Brain pericyte (primary cell): ENCODE results near the gene PDE4D.

Experiments used
- DNase-seq: peaks from one replicate; pipeline ENCODE4 v3.0.0-alpha.2; 2012; ENCODE audit warnings: low read depth, low spot score

Gene PDE4D

DNA sequence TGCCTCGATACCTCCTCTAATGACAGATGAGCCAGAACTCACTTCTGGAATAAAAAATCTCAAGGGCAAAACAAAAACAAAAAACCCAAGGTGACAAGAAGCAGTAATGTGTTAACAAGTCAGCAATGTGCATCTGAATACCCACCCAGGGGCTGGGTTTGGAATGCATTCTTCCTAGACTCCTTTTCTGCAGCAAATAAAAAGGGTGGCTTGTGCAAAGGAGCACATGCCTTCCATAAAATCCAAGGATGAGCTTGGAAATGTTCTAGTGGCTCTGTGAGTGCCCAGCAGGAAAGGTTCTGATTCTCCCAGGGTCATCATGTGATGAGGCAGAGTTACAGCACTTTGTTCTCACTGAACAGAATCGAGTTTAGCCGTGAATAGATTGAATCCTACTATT is 710.8 kb downstream of the PDE4D start:
- DNase-seq, result no peak

DNA sequence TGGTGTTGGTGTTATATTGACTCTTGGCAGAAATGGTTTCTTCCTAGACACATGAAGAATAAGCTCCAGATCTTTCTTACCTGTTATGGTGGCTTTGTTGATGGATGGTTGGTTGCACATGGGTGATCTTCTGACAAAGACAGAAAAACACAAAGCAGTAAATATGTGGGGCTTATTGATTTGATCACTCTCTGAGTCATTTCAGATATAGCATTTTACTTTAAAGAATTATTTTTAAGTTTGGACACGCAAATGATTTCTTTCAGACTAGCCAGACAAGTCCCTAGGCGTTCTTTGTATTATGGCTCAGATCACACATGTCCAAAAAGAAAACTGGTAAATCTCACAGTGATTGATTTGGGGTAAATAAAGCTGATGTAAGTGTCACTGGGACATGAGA is 713.0 kb downstream of the PDE4D start:
- no peak for DNase-seq

GRCh38 chr5:59179704-59180103 is 713.8 kb downstream of the PDE4D start:
- no peak for DNase-seq

- DNase-seq, result no peak
Observed at GRCh38 chr5:59178482-59178881, 715.0 kb downstream of the PDE4D start.

- DNase-seq, result no peak
Observed at GRCh38 chr5:59178071-59178470, 715.5 kb downstream of the PDE4D start.

GRCh38 chr5:59177644-59178043 is 715.9 kb downstream of the PDE4D start:
- DNase-seq, result no peak

DNA sequence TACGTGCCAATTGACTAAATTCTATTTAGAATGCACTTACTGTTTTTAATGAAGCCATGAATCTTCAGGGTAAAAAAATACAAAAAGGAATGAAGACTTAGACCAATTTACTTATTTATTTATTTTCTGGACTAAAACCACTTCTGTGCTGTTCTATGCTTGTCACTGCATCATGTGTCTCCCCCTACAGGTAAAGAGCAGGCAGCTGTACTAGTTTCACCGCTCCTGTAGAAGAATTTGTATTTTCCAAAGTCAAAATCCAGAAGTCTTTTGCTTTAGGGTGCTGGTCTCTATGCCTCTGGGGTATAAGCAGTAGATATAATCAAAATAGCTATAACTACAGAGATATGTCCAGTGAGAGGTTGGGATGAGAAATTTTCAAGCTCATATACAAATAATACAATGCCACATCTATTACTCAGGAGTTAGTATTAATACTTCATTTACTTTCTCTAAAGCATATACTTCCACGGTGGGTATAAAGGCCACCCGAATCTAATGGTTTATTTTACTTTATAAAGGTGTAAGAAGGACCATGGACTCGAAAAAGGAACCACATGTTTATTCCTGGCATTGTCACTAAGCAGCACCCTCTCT is 719.2 kb downstream of the PDE4D start:
- no peak for DNase-seq

DNA sequence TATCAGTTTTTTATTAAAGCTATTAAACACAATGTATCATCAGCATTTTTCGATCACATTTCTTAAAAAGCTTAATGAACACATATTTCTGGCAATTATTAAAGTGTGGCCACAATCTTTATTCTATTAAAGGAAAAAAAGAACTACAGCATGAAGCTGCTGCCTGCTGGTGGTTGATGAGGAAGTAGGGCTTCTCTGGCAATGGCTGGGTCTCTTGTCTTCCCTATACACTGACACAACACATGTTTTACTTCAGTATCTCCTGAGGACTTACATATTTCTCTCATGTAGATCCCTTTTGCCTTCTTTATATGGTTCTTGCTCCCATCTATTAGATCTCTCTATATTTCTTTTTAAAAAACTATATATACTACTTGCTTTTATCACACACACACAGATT is 719.9 kb downstream of the PDE4D start:
- DNase-seq, result no peak

DNA sequence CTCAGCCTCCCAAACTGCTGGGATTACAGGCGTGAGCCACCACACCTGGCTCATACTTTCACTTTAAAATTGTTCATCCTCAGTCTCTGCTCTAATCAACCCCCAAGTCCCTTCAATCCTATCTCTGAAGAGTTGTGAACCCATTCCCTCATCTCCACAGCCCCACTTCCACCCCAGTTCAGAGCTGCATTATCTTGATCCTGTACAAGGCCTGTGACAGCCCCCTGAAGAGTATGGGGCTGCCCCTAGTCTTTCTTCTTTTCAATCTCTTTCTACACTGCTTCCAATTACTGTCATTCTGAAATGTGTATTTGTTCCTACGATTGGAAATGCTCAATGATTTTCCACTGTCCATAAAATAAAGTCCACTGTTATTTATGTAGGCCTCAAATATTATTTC is 722.4 kb downstream of the PDE4D start:
- DNase-seq, result no peak

- no peak for DNase-seq
Observed at GRCh38 chr5:59169768-59170150, 723.8 kb downstream of the PDE4D start.

DNA sequence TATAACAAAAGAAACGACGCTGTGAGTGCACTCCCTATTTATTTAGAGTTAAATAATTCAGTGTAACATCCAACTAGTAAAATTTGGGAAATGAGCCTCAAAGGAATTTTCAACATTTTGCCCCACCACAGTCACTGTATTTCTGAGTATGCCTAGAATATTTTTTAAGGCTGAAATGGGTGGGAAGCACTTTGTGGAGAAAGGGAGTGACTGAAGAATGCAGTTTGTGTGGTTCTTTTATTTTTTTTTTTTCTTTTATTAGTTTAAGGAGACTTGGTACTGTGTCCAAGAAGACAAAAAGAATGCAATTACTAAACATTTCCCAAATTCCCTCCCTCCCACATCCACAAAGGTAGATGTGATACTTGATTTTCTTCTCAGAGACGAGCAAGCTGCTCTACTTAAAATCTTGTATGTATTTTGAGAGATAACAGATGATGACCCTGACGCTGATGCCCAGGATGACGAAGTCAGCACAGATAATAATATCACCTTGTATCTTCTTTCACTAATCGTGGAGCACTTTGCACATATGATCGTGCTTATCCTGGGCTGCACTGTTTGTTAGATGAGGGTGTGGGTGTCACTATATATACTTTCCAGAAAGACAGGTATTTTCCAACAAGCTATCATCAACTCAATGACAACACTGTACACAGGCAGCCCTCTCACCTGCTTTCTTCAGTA is 724.3 kb downstream of the PDE4D start:
- no peak for DNase-seq

- DNase-seq, result no peak
Observed at GRCh38 chr5:59168067-59168466, 725.5 kb downstream of the PDE4D start.

DNA sequence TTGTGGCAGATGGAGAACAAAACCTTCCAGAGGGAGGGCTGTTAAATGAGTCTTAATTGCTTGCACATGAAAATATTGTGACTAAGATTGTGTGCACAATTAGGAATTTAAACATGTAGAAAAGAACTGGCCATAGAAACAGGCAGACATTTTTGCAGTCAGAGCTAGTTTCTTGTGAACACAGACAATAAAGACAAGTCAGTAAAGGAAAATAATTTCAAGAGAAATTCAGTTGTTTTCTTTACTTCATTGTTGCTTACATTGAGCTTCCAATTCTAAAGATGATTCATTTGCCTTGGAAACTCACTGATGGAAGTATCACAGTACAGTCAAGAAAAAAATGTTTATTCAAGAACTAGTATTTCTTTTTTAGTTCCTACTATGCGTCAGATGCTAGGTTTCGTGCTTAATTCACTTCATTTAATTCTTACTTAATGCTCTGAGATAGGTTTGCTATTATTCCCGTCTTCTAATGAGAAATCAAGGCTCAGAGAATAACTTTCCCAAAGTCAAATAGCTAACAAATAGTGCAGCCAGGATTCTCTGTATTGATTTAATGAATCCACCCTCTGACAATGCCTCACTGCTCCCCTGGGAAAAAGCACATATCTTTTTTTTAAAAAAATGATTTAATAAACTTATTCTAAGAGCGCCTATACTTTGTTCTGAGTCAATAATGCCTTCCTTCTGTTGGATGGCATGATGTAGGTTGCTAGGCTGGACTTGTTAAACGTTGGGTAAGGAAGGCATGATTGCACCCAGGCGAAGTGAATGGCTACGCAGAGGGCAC is 729.3 kb downstream of the PDE4D start:
- DNase-seq, result peak; percentile 47

DNA sequence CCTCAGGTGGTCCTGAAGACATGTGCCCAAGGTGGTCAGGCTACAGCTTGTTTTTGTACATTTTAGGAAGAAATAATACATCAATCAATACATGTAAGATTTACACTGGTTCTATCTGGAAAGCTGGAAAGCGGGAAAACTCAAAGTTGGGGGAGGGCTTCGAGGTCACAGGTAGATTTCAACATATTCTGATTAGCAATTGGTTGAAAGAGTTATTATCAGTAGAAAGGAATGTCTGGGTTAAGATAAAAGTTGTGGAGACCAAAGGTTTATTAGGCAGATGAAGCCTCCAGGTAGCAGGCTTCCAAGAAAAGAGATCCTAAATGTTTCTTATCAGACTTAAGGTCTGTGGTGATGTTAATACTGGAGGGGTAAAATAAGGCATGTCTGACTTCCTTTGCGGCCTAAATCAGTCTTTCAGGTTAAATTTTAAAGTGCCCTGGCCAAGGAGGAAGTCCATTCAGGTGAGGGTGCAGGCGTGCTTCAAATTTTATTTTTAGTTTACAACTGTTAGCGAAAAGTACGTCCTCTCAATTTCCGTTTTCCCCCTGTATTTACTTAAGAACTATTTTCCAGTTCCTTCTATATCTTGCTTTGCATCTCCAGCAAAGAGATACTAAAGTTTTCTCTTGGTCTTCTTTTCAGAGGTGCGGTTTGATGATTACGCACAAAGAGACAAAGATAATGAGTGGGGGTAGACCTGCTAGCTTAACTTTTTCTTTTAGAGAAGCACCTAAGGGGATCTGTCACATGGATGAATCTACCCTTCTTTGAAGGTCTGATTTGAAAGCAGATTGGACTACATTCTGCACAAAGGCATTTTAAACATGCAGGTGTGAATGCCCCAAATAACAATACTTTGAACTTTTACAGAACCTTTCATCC is 732.1 kb downstream of the PDE4D start:
- DNase-seq, result no peak

- no peak for DNase-seq
Observed at GRCh38 chr5:59158637-59159391, 734.7 kb downstream of the PDE4D start.

GRCh38 chr5:59158165-59158564 is 735.4 kb downstream of the PDE4D start:
- DNase-seq, result no peak

GRCh38 chr5:59157068-59157467 is 736.5 kb downstream of the PDE4D start:
- no peak for DNase-seq

DNA sequence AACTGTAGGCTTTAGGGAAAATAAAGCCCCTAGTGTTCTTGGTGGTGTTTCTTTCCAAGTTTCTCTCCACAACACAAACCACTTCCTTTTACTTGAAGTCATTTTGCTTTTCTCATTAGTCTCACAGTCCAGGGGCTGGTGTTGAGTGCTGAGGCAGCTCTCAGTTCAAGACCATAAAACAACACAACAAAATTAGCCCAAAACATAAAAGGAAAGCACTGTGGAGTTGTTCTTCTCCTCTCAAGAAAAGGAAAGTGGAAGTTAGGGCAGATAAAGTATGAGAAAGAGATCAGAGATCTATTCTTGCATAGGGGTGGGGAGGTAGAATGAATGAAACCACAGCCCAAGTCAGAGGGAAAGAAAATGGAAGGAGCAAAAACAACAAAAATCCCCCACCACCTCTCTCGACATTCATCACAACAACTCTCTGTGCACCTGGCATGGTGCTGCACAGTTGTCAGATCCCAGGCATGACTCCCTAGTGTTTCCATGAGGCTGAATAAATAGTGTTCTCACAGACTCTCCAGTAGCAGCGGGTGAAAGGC is 740.8 kb downstream of the PDE4D start:
- peak; percentile 49 for DNase-seq

DNA sequence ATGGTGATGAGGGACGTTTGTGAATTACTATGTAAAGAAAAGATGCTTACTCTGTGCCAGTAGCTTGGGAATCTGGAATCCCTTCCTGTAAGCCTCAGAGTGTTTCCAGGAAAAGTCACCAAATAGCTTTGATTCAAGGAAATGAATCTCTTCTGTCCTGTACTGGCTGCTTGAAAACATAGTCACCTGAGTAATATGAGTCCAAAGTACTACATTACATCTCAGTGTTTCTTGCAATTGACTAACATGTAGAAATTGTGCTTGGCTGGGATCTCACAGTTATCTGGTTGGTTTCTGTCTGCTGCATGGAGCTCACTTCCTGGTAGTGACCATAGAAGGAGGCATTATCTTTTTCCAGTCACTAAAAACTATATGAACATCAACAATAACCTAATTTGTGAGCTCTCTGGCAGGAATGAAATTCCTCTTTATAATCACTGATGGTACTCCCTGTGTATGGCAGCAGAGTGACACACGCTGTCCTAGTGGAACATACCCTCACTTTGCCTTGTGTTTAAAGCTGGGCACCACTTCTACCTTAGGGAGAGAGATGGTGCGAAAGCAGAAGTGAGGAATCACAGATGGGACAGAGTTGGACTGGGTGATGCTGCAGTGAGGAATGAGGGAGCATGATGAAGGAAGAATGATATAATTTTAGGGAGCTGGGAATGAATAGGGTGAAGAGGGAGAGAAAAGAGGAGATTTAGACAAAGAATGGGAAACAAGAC is 742.2 kb downstream of the PDE4D start:
- no peak for DNase-seq

GRCh38 chr5:59149827-59150226 is 743.7 kb downstream of the PDE4D start:
- DNase-seq, result no peak
